DMS114 treated with DMSO at 0.1 percent for 48 hours (cell line): ENCODE data around the gene ADCYAP1R1.
"Not testable (repeated sequence)": the region's sequence is repeated elsewhere in the genome, so short reads cannot be mapped to it uniquely, and the experiment has no call there.

ENCODE experiments used
- DNase-seq: peaks from one replicate; lab custom pipeline; 2025; ENCODE audit not compliant: unreplicated experiment; lab: John Stamatoyannopoulos, UW

Gene ADCYAP1R1

DNA sequence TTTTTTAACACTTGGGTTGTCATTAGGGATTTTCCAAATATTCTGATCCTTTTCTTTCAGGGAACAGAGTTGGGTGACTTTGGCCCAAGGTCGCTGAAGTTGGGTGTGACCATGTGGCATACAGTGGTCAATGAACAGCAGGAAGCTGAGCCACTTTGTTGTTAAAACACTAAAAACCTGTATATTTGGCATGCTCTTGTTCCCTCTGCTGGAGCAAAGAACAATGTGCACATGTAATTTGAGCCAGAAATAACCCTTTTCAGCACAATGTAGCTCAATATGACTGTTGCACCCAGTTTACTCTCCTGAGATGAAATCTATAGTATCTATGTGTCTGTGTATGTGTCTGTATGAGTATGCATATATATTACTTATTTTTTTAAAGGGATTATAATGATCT, 74.9 kb downstream of the ADCYAP1R1 start:
- no peak for DNase-seq

DNA sequence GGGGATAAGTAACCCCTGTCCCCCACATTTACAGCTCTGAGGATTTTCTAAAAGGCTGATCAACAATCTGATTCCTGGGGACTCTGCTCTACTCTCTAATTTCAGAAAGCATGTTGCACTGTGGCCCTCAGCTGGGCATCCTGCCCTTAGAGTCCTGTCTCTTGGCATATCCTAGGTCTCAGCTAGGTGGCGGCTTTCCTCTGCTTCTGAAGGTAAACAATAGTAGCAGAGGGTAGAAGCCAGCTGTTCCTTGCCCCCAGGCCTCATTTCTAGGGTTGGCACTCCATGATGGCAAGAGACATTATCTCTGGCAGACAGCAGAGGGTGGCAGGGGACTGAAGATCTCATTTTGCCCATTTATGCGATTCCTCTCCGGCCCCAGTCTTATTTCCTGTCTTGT, 77.0 kb downstream of the ADCYAP1R1 start:
- DNase-seq: no peak

DNA sequence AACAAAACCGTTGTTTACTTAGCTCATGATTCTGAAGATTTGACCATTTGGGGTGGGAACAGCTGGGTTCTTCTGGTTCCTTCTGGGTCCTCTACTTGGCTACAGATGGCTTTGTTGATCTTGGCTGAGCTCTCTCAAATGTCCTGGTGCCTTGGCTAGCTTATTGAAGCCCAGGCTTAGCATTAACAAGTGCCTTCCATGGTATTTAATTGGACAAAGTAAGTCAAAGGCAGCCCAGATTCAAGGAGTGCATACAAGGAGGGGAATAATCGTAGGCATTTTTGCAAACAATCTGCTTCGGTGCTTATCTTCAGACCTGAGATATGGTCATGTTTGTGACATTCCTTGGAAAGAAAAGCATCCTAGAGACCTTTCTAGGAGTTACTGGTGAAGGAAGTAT, 81.4 kb downstream of the ADCYAP1R1 start:
- DNase-seq: no peak

DNA sequence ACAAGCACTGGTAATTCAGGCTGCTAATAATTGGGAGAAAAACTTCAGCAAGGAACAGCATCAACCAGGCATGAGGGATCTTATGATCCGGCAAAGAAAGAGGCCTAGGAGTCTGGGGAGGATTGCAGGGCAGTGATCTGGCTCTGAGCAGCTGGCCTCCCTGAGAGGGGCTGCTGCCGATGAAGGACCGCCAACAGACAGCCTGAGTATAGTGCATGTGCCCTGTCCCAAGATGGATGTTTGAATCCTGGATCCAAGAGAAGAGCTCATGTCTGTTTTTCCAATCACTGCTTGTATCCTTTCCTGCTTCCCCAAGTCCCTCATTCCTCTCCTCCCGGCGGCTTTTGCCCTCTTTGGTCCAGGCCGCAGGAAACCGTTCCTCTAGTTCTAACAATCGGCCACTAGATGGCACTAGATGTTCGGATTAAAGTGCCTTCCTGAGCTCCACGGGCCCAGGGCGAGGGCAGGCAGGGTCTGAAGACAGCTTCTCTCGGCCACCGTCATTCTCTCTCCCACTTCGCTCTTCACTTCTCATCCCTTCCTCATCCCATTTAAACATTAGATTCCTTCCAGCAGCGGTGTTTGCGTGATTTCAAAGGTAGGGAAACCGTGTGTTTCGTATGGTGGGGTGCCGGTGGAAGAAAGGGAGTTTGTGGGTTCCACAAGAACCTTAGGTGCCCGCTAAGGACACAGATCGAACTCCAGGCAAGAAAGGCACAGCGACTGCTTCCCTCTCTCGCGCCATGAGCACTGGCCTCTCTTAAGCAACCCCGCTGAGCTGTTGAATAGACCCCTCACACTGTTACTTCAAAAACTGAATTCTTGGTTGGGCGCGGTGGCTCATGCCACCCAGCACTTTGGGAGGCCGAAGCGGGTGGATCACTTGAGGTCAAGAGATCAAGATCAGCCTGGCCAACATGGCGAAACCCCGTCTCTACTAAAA, 82.4 kb downstream of the ADCYAP1R1 start:
- peak; percentile 79 for DNase-seq

DNA sequence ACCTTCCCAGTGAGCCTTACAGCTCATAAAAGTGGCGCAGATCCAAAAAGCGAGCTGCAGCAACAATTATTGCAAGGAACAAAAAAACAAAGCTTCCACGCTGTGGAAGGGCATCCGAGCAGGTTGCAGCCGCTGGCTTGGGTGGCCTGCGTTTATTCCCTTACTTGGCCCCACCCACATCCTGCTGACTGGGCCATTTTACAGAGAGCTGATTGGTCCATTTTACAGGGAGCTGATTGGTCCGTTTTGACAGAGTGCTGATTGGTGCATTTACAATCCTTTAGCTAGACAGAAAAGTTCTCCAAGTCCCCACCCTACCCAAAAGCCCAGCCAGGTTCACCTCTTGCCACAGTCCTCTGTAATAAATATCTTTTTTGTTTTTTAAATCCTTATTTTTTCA, 85.1 kb downstream of the ADCYAP1R1 start:
- no peak for DNase-seq

DNA sequence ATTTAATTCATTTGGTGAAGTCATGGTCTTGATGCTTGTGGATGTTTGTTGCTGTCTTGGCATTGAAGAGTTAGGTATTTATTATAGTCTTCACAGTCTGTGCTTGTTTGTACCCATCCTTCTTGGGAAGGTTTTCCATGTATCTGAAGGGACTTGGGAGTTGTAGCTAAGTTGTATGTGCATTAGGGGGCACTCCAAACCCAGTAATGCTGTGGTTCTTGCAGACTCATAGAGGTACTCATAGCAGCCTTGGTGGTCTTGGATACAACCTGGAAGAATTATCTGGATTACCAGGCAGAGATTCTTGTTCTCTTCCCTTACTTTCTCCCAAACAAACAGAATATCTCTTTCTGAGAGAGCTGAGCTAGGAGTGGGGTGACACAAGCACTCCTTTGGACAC, 93.2 kb downstream of the ADCYAP1R1 start:
- DNase-seq: no peak

DNA sequence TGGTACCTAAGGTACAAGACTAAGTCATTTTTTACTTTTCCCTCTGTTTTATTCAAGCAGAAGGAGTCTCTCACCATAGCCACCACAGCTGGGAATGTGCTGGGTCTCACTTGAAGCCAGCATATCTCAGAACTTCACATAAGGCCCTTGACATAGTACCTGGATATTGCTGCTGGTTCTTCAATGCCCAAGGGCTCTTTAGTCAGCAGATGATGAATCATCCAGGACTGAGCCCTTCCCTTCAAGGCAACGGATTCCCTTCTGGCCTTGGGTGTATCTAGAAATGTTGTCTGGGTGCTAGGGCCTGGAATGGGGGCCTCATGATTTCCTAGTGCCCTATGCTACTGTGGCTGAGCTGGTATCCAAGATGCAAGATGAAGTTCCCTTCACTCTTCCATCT, 93.9 kb downstream of the ADCYAP1R1 start:
- DNase-seq: no peak

DNA sequence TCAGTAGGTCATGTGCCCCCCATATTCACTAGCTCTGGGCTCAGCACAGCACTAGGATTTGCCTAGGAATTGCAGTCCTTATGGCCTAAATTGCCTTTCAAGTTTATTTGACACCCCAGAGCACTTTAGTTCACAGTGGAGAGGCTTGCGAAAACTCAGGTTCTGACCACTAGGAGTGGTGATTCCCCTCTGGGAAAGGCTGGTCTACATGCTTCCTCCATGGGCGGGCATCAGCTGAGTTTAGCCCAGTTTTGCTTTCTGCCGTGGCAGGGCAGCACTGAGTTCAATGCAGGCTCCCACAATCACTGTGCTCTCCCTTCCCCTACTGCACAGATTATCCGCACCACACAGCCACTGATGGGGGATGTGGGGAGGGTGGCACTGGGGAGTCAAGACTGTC, 94.4 kb downstream of the ADCYAP1R1 start:
- DNase-seq: no peak

DNA sequence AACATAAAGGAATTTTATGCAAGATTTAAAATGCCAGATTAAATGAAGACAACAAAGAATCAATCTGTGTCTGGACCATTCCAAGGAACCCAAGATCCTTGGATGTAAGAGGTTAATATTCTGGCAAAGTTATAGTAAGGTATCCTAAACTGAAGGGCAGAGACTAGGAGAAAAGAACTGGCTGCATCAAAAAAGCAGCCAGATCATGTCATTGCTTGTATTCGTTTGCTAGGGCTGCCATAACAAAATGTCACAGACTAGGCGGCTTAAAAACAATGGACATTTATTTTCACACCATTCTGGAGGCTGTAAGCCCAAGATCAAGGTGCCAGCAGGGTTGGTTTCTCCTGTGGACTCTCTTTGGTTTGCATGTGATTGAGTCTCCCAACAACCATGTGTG, 99.7 kb downstream of the ADCYAP1R1 start:
- DNase-seq: no peak

DNA sequence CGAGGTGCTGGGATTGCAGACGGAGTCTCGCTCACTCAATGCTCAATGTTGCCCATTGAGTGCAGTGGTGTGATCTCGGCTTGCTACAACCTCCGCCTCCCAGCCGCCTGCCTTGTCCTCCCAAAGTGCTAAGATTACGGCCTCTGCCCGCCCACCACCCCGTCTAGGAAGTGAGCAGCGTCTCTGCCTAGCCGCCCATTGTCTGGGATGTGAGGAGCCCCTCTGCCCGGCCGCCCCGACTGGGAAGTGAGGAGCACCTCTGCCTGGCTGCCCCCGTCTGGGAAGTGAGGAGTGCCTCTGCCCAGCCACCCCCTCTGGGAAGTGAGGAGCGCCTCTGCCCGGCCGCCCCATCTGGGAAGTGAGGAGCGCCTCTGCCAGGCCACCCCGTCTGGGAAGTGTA, 101.2 kb downstream of the ADCYAP1R1 start:
- not testable (repeated sequence) for DNase-seq

DNA sequence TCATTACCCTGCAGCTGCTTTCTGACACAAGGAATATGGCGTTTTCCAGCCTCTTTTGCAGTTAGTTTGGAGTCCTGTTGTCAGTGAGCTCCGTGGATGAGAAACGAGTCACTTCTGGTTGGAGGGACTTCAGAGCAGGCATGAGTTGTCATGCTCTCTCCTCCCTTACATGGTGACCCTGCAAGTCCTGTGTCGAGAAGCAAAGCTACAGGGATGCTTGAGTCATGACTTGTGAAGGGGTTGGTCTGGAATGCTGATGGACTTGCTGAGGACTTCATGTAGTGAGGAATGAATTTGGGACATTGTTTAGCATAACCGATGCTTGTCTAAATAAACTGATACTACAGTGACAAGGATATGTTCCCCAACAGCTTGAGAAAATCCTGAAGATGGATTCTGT, 108.8 kb downstream of the ADCYAP1R1 start:
- DNase-seq: no peak
